ENCODE measurements around the gene SEPTIN2. TPM values are rescaled to one million over a fixed set of nuclear protein-coding genes. Genes with fewer than 3 reads are reported as not detected.

SEPTIN2 gene
- 340 TPM for total RNA-seq

DNA sequence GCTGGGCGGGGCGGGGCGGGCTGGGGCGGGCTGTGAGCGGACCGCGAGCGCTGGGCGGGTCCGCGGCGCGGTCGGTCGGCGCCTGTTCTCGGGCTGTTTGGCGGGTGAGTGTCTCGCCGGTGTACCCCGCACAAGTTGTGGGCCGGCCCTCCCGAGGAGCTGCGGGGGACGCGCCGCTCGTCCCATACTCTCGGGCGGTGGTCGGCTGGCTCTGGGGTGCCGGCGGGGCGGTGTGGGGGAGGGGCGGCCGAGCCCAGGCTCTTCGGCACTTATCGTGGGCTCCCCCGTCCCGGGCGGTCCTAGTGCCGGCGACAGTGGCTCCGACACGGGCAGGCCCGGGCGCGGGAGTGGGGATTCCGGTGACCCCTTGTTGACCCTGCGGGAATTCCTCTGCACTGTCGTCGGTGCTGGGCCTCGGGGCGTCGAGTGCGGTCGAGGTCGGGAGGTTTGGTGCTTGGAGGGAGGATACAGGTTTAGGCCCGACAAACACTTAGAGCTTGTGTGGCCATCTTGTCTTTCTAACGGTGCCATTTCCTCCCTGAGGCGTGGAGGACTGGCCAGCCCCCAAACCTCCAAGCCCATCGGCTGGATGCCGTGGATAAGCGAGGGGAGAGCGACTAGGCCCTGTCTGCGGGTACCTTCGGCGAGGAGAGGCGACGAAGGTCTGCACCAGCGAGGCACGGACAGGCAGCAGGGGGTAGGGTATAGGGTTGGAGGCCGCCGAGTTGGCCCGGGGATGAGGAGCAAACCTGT, at the start of gene SEPTIN2:
SEPTIN2 (plus strand) TSS at position 47 of the 753 bp plus-strand sequence. CDS start 8,308 bp downstream, outside the sequence.

DNA sequence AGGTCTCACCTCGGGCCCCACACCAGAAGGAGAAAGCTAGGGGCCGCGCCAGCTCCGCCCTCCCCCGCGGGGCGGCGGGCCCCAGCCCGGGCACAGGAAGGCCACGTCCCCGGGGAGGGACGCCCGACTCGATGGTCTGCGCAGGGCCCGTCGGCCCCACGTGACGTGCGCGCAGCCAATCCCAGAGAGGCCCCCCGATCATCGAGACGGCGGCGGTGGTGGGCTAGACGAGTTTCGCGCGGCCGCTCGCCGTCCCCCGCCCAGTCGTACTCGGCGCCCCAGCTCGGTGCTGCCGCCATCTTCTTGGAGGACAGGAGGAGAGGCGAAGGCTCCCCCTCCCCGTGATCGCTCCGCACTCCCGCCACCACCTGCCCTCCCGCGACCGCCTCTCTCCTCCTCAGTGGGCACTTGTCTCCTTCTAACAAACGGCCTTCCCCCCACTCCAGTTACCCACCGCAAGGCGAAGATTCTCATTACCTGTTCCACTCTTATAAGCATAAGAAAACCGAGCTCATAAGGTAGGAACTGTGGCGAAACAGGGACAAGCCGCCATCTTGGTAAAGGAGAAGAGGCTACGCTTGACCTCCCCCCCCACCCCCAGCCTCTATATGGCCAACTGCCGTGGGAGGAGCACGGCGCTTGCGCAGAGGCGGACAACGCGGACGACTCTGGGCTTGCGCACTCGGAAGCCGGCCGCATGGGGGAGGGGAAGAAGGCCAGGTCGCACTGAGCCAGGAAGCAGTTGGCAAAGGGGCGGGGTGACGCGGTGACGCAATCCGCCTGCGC, 439 bp upstream of the SEPTIN2 start, which contains the start of gene HDLBP:
HDLBP (minus strand) TSS at position 580 of the 786 bp plus-strand sequence. CDS start 48,803 bp downstream, outside the sequence.

DNA sequence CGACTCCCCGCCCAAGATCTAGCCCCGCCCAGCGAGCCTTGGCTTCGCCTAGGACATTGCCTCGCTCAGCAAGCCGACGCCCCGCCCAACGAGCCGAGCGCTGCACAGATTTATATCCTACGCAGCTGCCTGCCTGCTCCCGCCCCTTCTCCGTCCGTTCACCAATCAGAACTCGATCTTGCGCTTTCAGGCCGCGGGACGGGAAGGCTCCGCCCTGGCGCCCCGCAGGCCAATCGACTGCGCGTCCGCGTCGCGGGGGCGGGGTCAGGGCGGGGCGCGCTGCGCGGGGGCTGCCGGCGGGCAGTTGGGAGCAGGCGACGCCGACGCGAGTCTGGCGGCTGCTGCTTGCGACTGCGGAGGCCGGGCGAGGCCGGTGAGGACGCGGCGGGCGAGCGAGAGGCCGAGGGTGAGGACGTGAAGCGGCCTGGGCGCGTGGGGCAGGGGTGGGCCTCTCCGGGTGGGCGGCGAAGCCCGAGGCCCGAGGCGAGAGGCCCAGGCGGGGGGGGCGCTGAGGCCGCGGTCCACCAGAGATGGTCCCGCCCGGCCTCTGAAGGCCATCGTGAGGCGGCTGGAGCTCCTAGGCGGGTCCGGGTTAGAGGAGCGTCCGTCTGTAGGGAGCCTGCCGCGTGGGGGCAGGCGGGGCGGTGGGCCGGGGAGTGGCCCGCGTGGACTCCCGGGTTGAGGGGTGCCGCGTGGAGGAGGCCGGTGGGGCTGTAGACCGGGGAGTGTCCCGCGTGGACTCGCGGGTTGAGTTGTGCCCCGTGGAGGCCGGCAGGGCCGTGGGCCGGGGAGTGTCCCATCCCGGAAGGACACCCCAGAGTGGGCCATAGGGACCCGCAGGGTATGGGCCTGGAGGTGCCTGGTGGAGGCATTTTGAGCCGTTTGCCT, 40.5 kb downstream of the SEPTIN2 start, which contains the start of gene FARP2:
FARP2 (plus strand) TSS at position 303 of the 888 bp plus-strand sequence. CDS start 16,823 bp downstream, outside the sequence.

Other genes with a start within 250 kb of the SEPTIN2 start
- 70.4 TPM for gene MTERF4, start 213.6 kb upstream of the SEPTIN2 start, total RNA-seq
- 21.9 TPM for gene PASK, start 166.5 kb upstream of the SEPTIN2 start, total RNA-seq
- 35.1 TPM for gene PPP1R7, start 165.5 kb upstream of the SEPTIN2 start, total RNA-seq
- 0.63 TPM for gene ANO7, start 127.2 kb upstream of the SEPTIN2 start, total RNA-seq
- gene HDLBP, start 253 bp upstream of the SEPTIN2 start, total RNA-seq, result 209 TPM
- gene FARP2, start 40.4 kb downstream of the SEPTIN2 start, total RNA-seq, result 47.0 TPM
- 209 TPM for gene STK25, start 192.7 kb downstream of the SEPTIN2 start, total RNA-seq
- gene BOK, start 242.8 kb downstream of the SEPTIN2 start, total RNA-seq, result 19.4 TPM

Measured in parietal lobe (tissue), 1 donor.